NCI-H1436 treated with DMSO at 0.1 percent for 48 hours (cell line): ENCODE results near the gene EML2.
A peak's percentile ranks its signal among the peaks of the same experiment; 100 is the strongest.
"Not testable (repeated sequence)": the region's sequence is repeated elsewhere in the genome, so short reads cannot be mapped to it uniquely, and the experiment has no call there.

Source experiments
- DNase-seq: peaks from one replicate; lab custom pipeline; 2025; lab: John Stamatoyannopoulos, UW

EML2 gene

GRCh38 chr19:45638930-45639729, at the start of gene EML2:
Gene EML2 (minus strand): TSS chr19:45639397. CDS start chr19:45639376, 21 bp downstream.
- no peak for DNase-seq

- no peak for DNase-seq
Measured at GRCh38 chr19:45687599-45687998, 48.4 kb upstream of the EML2 start.

- not testable (repeated sequence) for DNase-seq
Measured at GRCh38 chr19:45685045-45685444, 45.8 kb upstream of the EML2 start.

- DNase-seq: no peak
Measured at GRCh38 chr19:45682908-45683307, 43.7 kb upstream of the EML2 start.

GRCh38 chr19:45682117-45682516, 42.9 kb upstream of the EML2 start:
- DNase-seq: no peak

DNA sequence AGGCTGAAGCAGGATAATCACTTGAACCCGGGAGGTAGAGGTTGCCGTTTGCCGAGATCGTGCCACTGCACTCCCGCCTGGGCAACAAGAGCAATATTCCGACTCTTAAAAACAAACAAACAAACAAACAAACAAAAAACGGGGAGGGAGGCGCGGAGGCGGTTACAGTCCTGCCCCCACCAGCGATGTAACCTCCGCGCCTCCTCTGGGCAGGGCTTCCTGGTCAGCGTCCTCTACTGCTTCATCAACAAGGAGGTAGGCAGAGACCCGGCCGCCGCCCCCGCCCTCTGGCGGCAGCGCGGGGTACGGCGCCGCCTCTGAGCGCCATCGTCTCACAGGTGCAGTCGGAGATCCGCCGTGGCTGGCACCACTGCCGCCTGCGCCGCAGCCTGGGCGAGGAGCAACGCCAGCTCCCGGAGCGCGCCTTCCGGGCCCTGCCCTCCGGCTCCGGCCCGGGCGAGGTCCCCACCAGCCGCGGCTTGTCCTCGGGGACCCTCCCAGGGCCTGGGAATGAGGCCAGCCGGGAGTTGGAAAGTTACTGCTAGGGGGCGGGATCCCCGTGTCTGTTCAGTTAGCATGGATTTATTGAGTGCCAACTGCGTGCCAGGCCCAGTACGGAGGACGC, 42.3 kb upstream of the EML2 start:
- peak; percentile 43 for DNase-seq

GRCh38 chr19:45677351-45678230, 38.4 kb upstream of the EML2 start:
- DNase-seq: peak; percentile 38

- no peak for DNase-seq
Measured at GRCh38 chr19:45676851-45677263, 37.7 kb upstream of the EML2 start.

GRCh38 chr19:45674946-45675345, 35.7 kb upstream of the EML2 start:
- no peak for DNase-seq

DNA sequence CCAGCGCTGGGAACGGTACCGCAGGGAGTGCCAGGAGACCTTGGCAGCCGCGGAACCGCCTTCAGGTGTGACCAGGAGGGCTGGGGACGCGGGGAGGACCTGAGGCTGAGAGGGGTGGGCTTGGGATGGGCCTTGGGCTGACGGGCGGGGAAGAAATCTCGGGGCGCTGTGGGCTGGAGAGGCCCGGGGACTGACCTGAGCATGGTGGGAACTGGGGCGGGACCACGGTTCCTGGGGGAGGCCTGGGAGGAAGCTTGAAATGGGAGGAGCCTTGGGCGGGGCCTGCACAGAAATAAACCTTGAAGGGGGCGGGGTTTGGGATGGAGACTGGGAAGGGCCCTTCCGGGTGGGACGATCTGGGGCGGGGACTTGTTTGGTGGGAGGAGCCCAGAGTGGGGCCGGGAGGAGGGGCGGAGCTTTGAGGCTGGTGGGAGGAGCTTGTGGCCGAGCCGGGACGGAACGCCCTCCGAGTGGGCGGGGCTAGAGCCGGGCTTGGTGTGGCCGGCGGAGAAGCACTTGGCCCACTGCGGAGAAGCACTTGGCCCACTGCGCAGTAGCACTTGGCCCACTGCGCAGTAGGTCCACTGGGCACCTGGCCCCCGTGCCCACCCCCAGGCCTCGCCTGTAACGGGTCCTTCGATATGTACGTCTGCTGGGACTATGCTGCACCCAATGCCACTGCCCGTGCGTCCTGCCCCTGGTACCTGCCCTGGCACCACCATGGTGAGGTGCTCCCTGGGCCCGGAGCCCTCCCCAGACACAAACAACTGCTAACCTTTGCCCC, 31.7 kb upstream of the EML2 start:
- no peak for DNase-seq

DNA sequence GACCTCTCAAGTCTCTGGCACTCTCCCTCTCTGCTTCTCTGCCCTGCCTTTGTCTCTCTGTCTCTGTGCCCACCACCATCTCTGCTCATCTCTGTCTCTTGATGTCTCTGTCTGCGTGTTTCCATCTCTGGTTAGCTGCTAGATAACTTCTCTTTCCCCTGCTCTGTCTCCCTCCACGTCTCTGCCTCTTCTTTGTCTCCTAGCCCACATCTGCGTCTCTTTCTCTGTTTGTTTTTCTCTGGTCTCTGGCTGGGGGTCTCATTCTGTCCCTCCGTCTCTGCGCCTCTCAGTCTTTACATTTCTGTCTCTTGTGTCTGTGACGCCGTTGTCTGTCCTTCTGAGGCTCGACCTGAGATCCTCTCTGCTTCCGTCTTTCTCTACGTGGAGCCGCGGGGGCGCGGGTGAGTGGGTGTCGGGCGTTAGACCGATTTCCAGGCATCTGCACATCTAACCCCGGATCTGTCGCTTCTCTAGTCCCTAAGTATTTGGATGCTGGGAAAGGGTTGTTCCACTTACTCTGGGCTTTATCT, 29.2 kb upstream of the EML2 start:
- no peak for DNase-seq

DNA sequence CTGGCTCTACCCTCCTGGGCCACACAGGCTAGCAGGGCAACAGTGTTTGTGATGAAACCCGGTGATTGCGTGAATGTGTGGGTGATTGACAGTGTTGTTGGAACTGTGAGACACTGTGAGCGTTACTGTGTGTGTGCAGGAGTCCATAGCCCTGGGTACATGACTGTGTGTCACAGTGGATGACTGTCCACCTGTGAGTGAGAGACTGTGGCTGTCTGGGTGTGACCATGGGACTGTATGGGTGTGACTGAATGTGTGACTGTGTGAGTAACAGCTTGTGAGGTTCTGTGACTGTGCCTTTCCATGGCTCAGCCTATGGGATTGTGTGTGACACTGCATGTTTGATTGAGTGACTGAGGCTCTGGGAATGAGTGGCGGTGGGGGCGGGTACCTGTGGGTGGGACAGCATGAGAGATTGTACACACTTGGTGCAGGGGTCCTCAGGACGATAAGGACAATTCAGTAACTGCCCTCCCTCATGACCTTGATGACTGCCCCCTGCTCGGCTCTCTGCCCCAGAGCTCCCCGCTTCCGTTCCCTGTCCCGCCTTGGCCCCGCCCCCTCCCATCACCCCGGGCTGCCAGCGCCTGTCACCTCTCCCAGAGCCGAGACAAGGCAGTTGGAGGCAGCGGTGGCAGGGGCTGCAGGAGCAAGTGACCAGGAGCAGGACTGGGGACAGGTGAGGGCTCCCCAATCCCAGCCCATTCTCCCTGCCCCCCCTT, 28.6 kb upstream of the EML2 start, which contains the start of gene GIPR:
GIPR (plus strand) TSS at position 602 of the 722 bp plus-strand sequence. CDS start 1,300 bp downstream, outside the sequence.
- no peak for DNase-seq

DNA sequence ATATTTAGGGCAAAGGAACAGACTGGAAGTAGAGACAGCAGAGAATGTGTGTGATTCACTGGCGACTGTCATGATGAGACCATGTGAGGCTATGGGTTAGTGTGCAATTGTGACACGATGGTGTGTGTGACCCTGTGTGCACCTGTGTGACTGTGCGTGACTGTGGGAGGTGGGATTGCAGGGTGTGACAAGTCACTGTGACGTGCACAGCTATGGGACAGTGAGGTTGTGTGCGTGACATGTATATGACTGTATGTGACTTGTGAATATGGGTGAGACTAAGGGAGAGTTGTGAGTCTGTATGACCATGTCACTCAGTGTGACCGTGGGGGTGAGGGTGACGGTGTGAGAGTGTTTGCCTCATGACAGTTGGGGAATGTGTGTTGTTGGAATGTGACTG, 25.4 kb upstream of the EML2 start:
- DNase-seq: no peak

- DNase-seq: no peak
Measured at GRCh38 chr19:45663800-45664199, 24.6 kb upstream of the EML2 start.

DNA sequence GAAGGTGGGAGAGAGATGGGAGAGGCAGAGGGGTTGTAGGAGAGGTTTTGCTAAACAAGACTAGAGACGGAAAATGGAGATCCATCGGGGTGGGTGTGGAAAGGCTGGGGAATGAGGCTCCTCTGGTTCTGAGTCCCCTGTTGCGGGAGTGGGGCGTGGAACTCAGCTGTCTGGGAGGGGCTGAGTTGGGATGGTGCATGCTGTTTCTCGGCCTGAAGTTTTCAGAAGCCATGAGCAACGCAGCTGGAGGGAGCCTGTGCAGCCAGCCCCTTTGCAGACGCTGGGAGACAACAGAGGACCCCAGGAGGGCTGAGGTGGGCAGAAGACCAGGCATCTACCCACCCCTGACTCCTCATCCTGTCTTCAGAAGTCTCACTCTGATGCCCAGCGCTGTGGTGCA, 21.4 kb upstream of the EML2 start:
- DNase-seq: no peak

DNA sequence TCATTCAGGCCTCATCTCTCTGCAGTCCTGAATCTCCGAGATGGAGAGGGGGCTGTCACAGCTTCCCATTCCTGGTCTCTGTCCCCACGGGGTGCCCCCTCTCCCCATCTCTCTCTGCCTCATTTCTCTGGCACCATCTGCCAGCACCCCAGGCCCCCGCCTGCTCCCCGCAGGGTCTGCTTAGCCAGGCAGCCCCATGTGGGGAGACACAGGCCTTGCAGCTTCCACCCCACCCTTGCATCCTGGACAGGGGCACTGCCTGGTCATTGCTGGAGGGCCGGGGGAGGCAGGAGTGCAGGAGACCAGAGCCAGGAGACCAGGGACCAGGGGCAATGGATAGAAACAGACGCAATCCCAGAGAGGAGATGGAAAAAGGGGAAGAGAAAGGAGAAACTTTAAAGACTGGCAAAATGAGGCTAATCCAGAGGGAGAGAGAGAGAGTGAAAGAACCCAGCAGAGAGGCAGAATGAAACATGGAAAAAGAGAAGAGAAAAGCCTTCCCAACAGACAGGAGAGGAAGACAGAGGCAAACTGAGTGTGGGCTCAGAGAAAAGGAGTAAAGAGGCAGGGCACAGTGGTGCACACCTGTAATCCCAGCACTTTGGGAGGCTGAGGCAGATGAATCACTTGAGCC, 20.0 kb upstream of the EML2 start:
- DNase-seq: no peak

- no peak for DNase-seq
Measured at GRCh38 chr19:45657520-45658167, 18.4 kb upstream of the EML2 start.

- DNase-seq: no peak
Measured at GRCh38 chr19:45655073-45655472, 15.9 kb upstream of the EML2 start.

DNA sequence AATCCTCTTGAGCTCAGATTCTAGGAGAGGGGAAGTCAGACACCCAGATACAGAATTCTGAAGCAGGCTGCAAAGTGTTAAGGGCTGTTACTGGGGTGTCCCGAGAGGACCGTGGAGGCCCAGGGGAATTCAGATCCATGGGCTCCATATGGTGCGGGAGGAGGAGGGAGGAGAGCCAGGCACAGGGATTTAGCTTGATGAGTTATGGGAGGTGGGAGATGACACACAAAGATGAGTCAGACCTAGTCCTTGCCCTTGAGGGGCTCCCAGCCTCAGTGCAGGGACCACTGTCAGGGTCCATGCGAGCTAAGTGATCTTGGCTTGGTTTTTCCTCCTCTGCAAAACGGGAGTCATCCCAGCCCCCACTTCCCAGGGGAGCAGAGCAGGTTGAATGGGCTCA, 14.4 kb upstream of the EML2 start:
- DNase-seq: no peak

- no peak for DNase-seq
Measured at GRCh38 chr19:45650722-45651121, 11.5 kb upstream of the EML2 start.
